ENCODE measurements around the gene POFUT1.

DNA sequence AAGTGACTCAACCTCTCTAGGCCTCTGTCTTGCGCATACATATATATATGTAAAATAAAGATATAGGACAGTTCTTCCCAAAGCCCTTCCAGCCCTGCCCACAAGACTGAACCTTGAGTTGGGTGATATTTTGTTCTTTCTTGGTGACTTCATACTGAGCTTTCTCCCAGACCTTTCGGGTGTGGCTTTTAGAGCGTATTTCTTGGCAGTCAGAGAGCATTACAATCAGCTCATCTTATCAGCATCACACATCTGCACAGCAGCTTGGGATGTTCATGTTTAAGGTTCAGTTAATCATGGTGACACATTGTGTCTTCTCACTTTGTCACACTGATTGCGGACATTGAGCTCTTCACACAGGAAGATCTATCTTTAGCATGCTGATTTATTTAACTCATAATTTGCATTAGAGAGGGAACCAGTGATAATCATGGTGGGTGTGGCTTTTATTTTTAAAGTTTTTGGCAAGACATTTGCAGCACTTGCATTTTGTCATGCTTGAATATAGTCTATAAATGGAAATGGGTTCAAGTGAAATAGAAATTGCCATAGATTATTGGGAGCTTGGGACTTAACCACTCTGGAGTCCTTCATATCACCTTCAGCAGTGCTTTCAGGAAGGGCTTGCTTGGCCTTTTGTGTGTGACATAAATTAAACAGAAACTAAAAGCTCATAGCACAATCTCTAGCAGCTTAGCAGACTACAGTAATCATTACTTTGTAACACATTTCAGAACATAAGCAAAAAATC lies 78.1 kb downstream of the POFUT1 start:
- TF ChIP-seq, protein P1, sequence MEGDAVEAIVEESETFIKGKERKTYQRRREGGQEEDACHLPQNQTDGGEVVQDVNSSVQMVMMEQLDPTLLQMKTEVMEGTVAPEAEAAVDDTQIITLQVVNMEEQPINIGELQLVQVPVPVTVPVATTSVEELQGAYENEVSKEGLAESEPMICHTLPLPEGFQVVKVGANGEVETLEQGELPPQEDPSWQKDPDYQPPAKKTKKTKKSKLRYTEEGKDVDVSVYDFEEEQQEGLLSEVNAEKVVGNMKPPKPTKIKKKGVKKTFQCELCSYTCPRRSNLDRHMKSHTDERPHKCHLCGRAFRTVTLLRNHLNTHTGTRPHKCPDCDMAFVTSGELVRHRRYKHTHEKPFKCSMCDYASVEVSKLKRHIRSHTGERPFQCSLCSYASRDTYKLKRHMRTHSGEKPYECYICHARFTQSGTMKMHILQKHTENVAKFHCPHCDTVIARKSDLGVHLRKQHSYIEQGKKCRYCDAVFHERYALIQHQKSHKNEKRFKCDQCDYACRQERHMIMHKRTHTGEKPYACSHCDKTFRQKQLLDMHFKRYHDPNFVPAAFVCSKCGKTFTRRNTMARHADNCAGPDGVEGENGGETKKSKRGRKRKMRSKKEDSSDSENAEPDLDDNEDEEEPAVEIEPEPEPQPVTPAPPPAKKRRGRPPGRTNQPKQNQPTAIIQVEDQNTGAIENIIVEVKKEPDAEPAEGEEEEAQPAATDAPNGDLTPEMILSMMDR (conservative IDR thresholded peaks at IDR 0.05) = no peak
- TF ChIP-seq ZFX (IDR thresholded peaks at IDR 0.05) = no peak
